K562 (cell line): ENCODE data around the gene MKNK1. TPM values are rescaled to one million over a fixed set of nuclear protein-coding genes. Genes with fewer than 3 reads are reported as not detected.

Experiments used
- CBX5 ChIP-seq: IDR thresholded peaks from 2 replicates; pipeline ENCODE4 v1.6.1; 2014; ENCODE audit warnings: low read depth, borderline replicate concordance
- ERF ChIP-seq: fragments of 450-650 bp; formaldehyde crosslinking; IDR thresholded peaks from 2 replicates; pipeline ENCODE4 v1.4.0; 2020; ENCODE audit warnings: mild to moderate bottlenecking, mixed read lengths
- EWSR1 ChIP-seq: fragments of 450-650 bp; IDR thresholded peaks from 2 replicates; pipeline ENCODE4 v1.6.1; 2018; ENCODE audit warnings: borderline replicate concordance, mild to moderate bottlenecking, low read depth, moderate library complexity; ENCODE audit not compliant: partially characterized antibody
- FOXK2 ChIP-seq, 2 experiments: fragments of 450-650 bp; IDR thresholded peaks in 1 of 2; conservative IDR thresholded peaks in 1 of 2; 2 replicates each; pipeline ENCODE4 v1.6.1; 2016; ENCODE audit warnings: low read depth in 2 of 2, mild to moderate bottlenecking in 1 of 2
- FOXO4 ChIP-seq: fragments of 450-650 bp; formaldehyde crosslinking; IDR thresholded peaks from 2 replicates; pipeline ENCODE4 v1.4.0; 2020; ENCODE audit warnings: mild to moderate bottlenecking, moderate library complexity
- GABPB2 ChIP-seq: fragments of 250-450 bp; sonication (Bioruptor Pico); conservative IDR thresholded peaks from 2 replicates; pipeline ENCODE4 v1.5.1; 2021; ENCODE audit warnings: mild to moderate bottlenecking
- HIVEP1 ChIP-seq: fragments of 250-450 bp; sonication (Bioruptor Pico); IDR thresholded peaks from 2 replicates; pipeline ENCODE4 v1.4.0; 2020; ENCODE audit warnings: mild to moderate bottlenecking
- HOXB6 ChIP-seq: fragments of 250-450 bp; sonication (Bioruptor Pico); IDR thresholded peaks from 2 replicates; pipeline ENCODE4 v1.5.1; 2022; ENCODE audit warnings: mild to moderate bottlenecking, borderline replicate concordance
- IRF1 ChIP-seq: sonication (generic); formaldehyde crosslinking; IDR thresholded peaks from 2 replicates; pipeline ENCODE4 v1.8.0; 2022; ENCODE audit warnings: missing genetic modification reagents, mild to moderate bottlenecking, borderline replicate concordance
- KLF1 ChIP-seq: fragments of 450-650 bp; IDR thresholded peaks from 2 replicates; pipeline ENCODE4 v1.6.1; 2016; ENCODE audit warnings: missing genetic modification characterization, missing compliant biosample characterization
- MAFK ChIP-seq: IDR thresholded peaks from 2 replicates; pipeline ENCODE4 v1.6.1; 2011; ENCODE audit warnings: low read length, improper control_type of control experiment
- MCM5 ChIP-seq: fragments of 450-650 bp; IDR thresholded peaks from 2 replicates; pipeline ENCODE4 v1.6.1; 2016; ENCODE audit warnings: low read depth
- MCM7 ChIP-seq, 2 experiments: fragments of 450-650 bp; IDR thresholded peaks; 2 replicates each; pipeline ENCODE4 v1.6.1; 2016 to 2018
- MXD1 ChIP-seq: fragments of 250-450 bp; sonication (Bioruptor Pico); IDR thresholded peaks from 2 replicates; pipeline ENCODE4 v1.8.0; 2021; ENCODE audit warnings: borderline replicate concordance, mild to moderate bottlenecking, moderate library complexity; ENCODE audit not compliant: poor library complexity, severe bottlenecking
- NUFIP1 ChIP-seq: fragments of 450-650 bp; IDR thresholded peaks from 2 replicates; pipeline ENCODE4 v1.6.1; 2018; ENCODE audit not compliant: partially characterized antibody
- OTX1 ChIP-seq: fragments of 450-650 bp; formaldehyde crosslinking; IDR thresholded peaks from 2 replicates; pipeline ENCODE4 v1.4.0; 2022; ENCODE audit warnings: mild to moderate bottlenecking
- PCBP2 ChIP-seq: fragments of 200-400 bp; formaldehyde crosslinking; IDR thresholded peaks from 2 replicates; pipeline ENCODE4 v1.6.1; 2018; ENCODE audit warnings: low read length, low read depth, mild to moderate bottlenecking, moderate library complexity; ENCODE audit not compliant: poor library complexity, severe bottlenecking
- POLR3A ChIP-seq: IDR thresholded peaks from 2 replicates; pipeline ENCODE4 v1.6.1; 2011; ENCODE audit warnings: borderline replicate concordance, mild to moderate bottlenecking, moderate library complexity; ENCODE audit not compliant: insufficient read length, insufficient read depth; ENCODE audit errors: extremely low read depth
- PTRF ChIP-seq: fragments of 450-650 bp; IDR thresholded peaks from 2 replicates; pipeline ENCODE4 v1.6.1; 2016; ENCODE audit warnings: mild to moderate bottlenecking, missing genetic modification characterization, missing compliant biosample characterization
- SMARCB1 ChIP-seq: IDR thresholded peaks from 2 replicates; pipeline ENCODE4 v1.6.1; 2011; ENCODE audit warnings: improper control_type of control experiment, low read depth; ENCODE audit not compliant: insufficient read length
- YBX1 ChIP-seq: fragments of 450-650 bp; IDR thresholded peaks from 2 replicates; pipeline ENCODE4 v1.7.1; 2016; ENCODE audit warnings: mild to moderate bottlenecking
- ZNF146 ChIP-seq: IDR thresholded peaks from one replicate; pipeline ENCODE4 v1.6.1; 2018; ENCODE audit warnings: missing compliant biosample characterization; ENCODE audit not compliant: unreplicated experiment
- ZNF212 ChIP-seq: fragments of 450-650 bp; formaldehyde crosslinking; IDR thresholded peaks from 2 replicates; pipeline ENCODE4 v1.4.0; 2020; ENCODE audit warnings: mild to moderate bottlenecking
- ZNF583 ChIP-seq: fragments of 250-450 bp; sonication (Bioruptor Pico); IDR thresholded peaks from 2 replicates; pipeline ENCODE4 v1.4.0; 2020
- ZNF589 ChIP-seq: fragments of 200-800 bp; sonication (Bioruptor generic); IDR thresholded peaks from 2 replicates; pipeline ENCODE4 v1.6.1; 2016; ENCODE audit warnings: low read depth, missing genetic modification characterization, missing compliant biosample characterization
- polyA plus RNA-seq, 8 experiments: library from polyadenylated mRNA; depleted of rRNA in 4 of 8; stranded (reverse) in 5 of 8; unstranded in 3 of 8; fragments of >200 nt; fragmentation: Nextera tagmentation in 2 of 8; fragmentation: Illumina TruSeq in 1 of 8; extraction: Ambion mirVana in 2 of 8; extraction: Trizol in 1 of 8; gene quantifications; 2 replicates each; pipeline versions ENCODE4 v1.2.1 to v1.2.3, GENCODE V29; 2011 to 2014; ENCODE audit warnings: inconsistent platforms in 1 of 8, missing spikeins in 1 of 8
- total RNA-seq, 7 experiments: library from RNA; depleted of rRNA in 6 of 7; stranded (reverse); fragments of >200 nt in 6 of 7; fragmentation: Illumina TruSeq in 2 of 7; extraction: Trizol in 2 of 7; gene quantifications; 2 replicates each; pipeline versions ENCODE4 v1.2.1 to v1.2.3, GENCODE V29; 2011 to 2021; ENCODE audit warnings: low replicate concordance in 1 of 7
- TF ChIP-seq, protein P1 (sequence below): sonication (generic); formaldehyde crosslinking; IDR thresholded peaks from 2 replicates; pipeline ENCODE4 v1.5.0; 2020; ENCODE audit warnings: missing genetic modification reagents

Gene MKNK1
- total and polyA plus RNA-seq, 9 of the 15 experiments (the other 6 are each of a cell fraction or from before 2014, with no cell fraction given): 27.7 to 51.3 (median 43.7) TPM

- peak; percentile 61 for TF ChIP-seq MXD1 (CRISPR knock-in tag)
- TF ChIP-seq SMARCB1: no peak
- TF ChIP-seq HOXB6 (CRISPR knock-in tag): no peak
- peak; percentile 73 for TF ChIP-seq MAFK
- TF ChIP-seq ZNF589: peak; percentile 81
- TF ChIP-seq POLR3A: no peak
- no peak for TF ChIP-seq PCBP2
- no peak for TF ChIP-seq ZNF212 (CRISPR knock-in tag)
- TF ChIP-seq MCM5: no peak
- TF ChIP-seq ZNF146 (CRISPR knock-in tag): no peak
- no peak for TF ChIP-seq NUFIP1
- TF ChIP-seq KLF1 (tag): peak; percentile 74; the same call in 1 of the 2 replicates
- TF ChIP-seq, protein P1, sequence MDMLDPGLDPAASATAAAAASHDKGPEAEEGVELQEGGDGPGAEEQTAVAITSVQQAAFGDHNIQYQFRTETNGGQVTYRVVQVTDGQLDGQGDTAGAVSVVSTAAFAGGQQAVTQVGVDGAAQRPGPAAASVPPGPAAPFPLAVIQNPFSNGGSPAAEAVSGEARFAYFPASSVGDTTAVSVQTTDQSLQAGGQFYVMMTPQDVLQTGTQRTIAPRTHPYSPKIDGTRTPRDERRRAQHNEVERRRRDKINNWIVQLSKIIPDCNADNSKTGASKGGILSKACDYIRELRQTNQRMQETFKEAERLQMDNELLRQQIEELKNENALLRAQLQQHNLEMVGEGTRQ: peak; percentile 34
- TF ChIP-seq IRF1 (CRISPR knock-in tag): no peak
- no peak; the same call in 1 of the 2 replicates for TF ChIP-seq ZNF583 (CRISPR knock-in tag)
- TF ChIP-seq PTRF: peak; percentile 41; the same call in 1 of the 2 replicates
- no peak for TF ChIP-seq EWSR1
- peak; percentile 98 for TF ChIP-seq FOXK2 (conservative IDR thresholded peaks at IDR 0.05 in 1 of 2, IDR thresholded peaks at IDR 0.05 in 1 of 2; ENCODE audit: low read depth in 2 of 2)
- no peak for TF ChIP-seq GABPB2 (CRISPR knock-in tag)
- TF ChIP-seq OTX1: no peak; the same call in 1 of the 2 replicates
- no peak for TF ChIP-seq MCM7 (IDR thresholded peaks at IDR 0.05)
- TF ChIP-seq ERF (CRISPR knock-in tag): no peak
- TF ChIP-seq FOXO4 (CRISPR knock-in tag): no peak
- no peak for TF ChIP-seq YBX1
- peak; percentile 44; the same call in 1 of the 2 replicates for TF ChIP-seq CBX5
- no peak for TF ChIP-seq HIVEP1 (CRISPR knock-in tag)
These were observed 81.7 kb downstream of the MKNK1 start (continued) for GRCh38 chr1:46522184-46522968.
